ENCODE results near the gene PPARD.

The PPARD gene

GRCh38 chr6:35376281-35376680, 33.9 kb downstream of the PPARD start:
- Mint-ChIP-seq H3K27ac (peak overlapping the region; percentile 34), H3K36me3 (ENCODE audit: low read depth) (peaks cover 32% of the 10 kb centered on the region), H3K27me3 (ENCODE audit: low read depth, poor library complexity) (peaks cover 4% of the 10 kb centered on the region), H3K4me1 (peaks cover 31% of the 10 kb centered on the region), H3K9me3 (peaks cover 14% of the 10 kb centered on the region), H3K4me3 (no peak overlapping the region)
- no peak for DNase-seq
- no peak for TF ChIP-seq CTCF (IDR thresholded peaks at IDR 0.05)

- no peak for TF ChIP-seq CTCF (IDR thresholded peaks at IDR 0.05)
- peak overlapping the region; percentile 72 for H3K27ac Mint-ChIP-seq
- H3K4me3 Mint-ChIP-seq, result no peak overlapping the region
- H3K27me3 Mint-ChIP-seq (ENCODE audit: low read depth, poor library complexity), result peaks cover 4% of the 10 kb centered on the region
- H3K4me1 Mint-ChIP-seq, result peaks cover 25% of the 10 kb centered on the region
- DNase-seq, result no peak
- peaks cover 39% of the 10 kb centered on the region for H3K36me3 Mint-ChIP-seq (ENCODE audit: low read depth)
- H3K9me3 Mint-ChIP-seq, result peaks cover 21% of the 10 kb centered on the region
Measured at GRCh38 chr6:35377002-35377401, 34.6 kb downstream of the PPARD start.

GRCh38 chr6:35378261-35378660, 35.9 kb downstream of the PPARD start:
- no peak for TF ChIP-seq CTCF (IDR thresholded peaks at IDR 0.05)
- H3K36me3 Mint-ChIP-seq (ENCODE audit: low read depth), result peaks cover 52% of the 10 kb centered on the region
- H3K27ac Mint-ChIP-seq, result peak overlapping the region; percentile 77
- DNase-seq, result no peak
- peaks cover 25% of the 10 kb centered on the region for H3K4me1 Mint-ChIP-seq
- H3K4me3 Mint-ChIP-seq, result no peak overlapping the region
- H3K9me3 Mint-ChIP-seq, result peaks cover 33% of the 10 kb centered on the region
- H3K27me3 Mint-ChIP-seq (ENCODE audit: low read depth, poor library complexity), result peaks cover 4% of the 10 kb centered on the region

DNA sequence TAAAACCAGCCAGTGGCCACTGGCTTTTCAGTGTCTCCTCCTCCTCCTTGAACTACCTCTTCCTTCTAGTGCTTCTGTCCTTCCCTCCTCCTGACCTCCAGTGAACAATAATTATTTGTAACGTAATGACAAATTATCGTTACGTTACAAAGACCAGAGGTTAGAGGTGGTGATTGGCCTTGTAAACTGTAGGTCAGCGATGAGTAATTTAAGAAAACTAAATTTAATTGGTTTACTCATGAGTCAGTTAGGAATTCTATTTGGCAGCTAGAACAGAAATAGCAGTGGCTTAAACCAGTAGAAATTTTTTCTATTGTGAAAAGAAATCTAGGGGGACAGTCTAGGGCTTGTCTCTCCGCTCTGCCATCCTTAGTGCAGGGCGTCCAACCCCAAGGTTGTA, 38.8 kb downstream of the PPARD start:
- no peak for DNase-seq
- Mint-ChIP-seq H3K27me3 (ENCODE audit: low read depth, poor library complexity) (peaks cover 4% of the 10 kb centered on the region), H3K4me3 (no peak overlapping the region), H3K27ac (no peak overlapping the region), H3K36me3 (ENCODE audit: low read depth) (peaks cover 46% of the 10 kb centered on the region), H3K9me3 (peaks cover 35% of the 10 kb centered on the region), H3K4me1 (peaks cover 27% of the 10 kb centered on the region)
- no peak for TF ChIP-seq CTCF (IDR thresholded peaks at IDR 0.05)

DNA sequence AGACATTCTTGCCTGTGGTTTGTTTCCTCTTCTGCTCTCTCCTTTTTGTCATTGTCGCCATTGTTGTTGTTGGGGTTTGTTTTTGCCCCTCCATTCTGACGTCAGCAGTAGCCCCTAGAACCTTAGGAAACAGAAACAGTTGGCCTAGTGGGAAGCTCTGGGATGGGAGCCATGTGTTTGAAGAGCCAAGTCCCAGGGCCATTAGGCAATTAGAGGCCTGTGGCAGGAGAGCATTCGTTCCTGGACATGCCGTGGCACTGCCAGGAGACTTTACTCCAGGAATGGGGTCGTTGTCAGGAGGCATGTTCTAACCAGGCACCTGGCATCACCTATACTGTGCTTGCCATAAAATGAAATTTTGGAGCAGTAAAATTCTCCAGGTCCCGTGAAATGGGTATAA, 39.7 kb downstream of the PPARD start:
- DNase-seq, result no peak
- H3K36me3 Mint-ChIP-seq (ENCODE audit: low read depth), result peaks cover 51% of the 10 kb centered on the region
- peaks cover 4% of the 10 kb centered on the region for H3K27me3 Mint-ChIP-seq (ENCODE audit: low read depth, poor library complexity)
- no peak overlapping the region for H3K27ac Mint-ChIP-seq
- peaks cover 36% of the 10 kb centered on the region for H3K9me3 Mint-ChIP-seq
- TF ChIP-seq CTCF (IDR thresholded peaks at IDR 0.05), result no peak
- H3K4me3 Mint-ChIP-seq, result no peak overlapping the region
- peaks cover 31% of the 10 kb centered on the region for H3K4me1 Mint-ChIP-seq

- peaks cover 3% of the 10 kb centered on the region for H3K27me3 Mint-ChIP-seq (ENCODE audit: low read depth, poor library complexity)
- peak overlapping the region; percentile 96 for H3K27ac Mint-ChIP-seq
- no peak overlapping the region for H3K4me3 Mint-ChIP-seq
- H3K9me3 Mint-ChIP-seq, result peaks cover 31% of the 10 kb centered on the region
- peaks cover 26% of the 10 kb centered on the region for H3K4me1 Mint-ChIP-seq
- no peak for TF ChIP-seq CTCF (IDR thresholded peaks at IDR 0.05)
- no peak for DNase-seq
- peaks cover 50% of the 10 kb centered on the region for H3K36me3 Mint-ChIP-seq (ENCODE audit: low read depth)
Measured at GRCh38 chr6:35385457-35386202, 43.3 kb downstream of the PPARD start.
